ENCODE results near the gene TMEM69. TPM values are rescaled to one million over a fixed set of nuclear protein-coding genes. Genes with fewer than 3 reads are reported as not detected.
A peak's percentile ranks its signal among the peaks of the same experiment; 100 is the strongest.

TMEM69 gene
- total and polyA plus RNA-seq, 2 of the 13 experiments (the other 11 are each of a cell fraction or from before 2014, with no cell fraction given): 25.4 to 135 TPM

DNA sequence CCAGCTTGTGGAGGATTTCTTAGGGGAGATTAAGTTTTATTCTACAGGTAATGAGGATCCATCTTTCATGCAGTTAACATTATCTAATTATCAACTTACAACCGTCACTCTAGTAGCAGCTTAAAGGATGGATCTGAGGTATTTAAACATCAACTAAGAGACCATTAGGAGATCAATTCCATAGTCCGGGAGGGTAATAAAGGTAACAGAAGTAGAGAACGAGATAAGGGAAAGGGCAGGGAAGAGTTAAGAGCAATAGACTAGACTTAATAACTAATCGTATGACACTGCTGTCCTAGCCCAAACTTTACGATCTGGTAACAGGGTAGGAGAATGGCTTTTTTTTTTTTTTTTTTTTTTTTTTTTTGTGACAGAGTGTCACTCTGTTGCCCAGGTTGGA is 44.7 kb upstream of the TMEM69 start (continued):
- TF ChIP-seq ZSCAN22 (CRISPR knock-in tag; IDR thresholded peaks at IDR 0.05) (no peak), CREB1 (IDR thresholded peaks at IDR 0.05) (no peak), CREB1 (CRISPR knock-in tag; IDR thresholded peaks at IDR 0.05) (no peak), ZNF782 (CRISPR knock-in tag; IDR thresholded peaks at IDR 0.05; ENCODE audit: borderline replicate concordance) (no peak), ZNF549 (CRISPR knock-in tag; IDR thresholded peaks at IDR 0.05) (no peak), THAP11 (CRISPR knock-in tag; IDR thresholded peaks at IDR 0.05) (no peak), MLLT10 (CRISPR knock-in tag; IDR thresholded peaks at IDR 0.05) (no peak)

DNA sequence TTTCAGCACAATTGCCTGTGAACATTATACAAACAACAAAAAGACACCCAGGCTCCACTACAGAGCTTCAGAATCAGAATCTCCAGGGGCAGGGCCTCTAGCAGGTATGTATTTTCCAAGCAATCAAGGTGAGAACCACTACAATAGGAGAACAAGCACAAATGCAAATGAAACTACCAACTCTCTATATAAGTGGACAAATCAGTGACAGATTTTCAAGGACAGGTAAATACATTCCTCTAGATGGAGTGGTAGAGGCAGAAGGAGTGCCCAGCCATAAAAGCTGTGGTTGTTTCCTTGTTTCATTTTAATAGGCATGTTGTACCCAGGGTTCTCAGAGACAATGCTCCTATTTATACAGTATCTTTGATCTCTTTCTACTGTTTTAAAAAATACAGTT is 44.0 kb upstream of the TMEM69 start:
- H4K20me1 ChIP-seq (ENCODE audit: insufficient read depth, low read length): peaks cover 4% of the 10 kb centered on the region; the same call in 1 of the 2 replicates
- no peak overlapping the region for H3K4me2 ChIP-seq (ENCODE audit: low read depth, low read length)
- BruUV-seq (replicated peaks): no TSS peak
- peak; percentile 83 for ATAC-seq
- peak; percentile 63 for DNase-seq (ENCODE audit: low spot score)
- H3K27me3 ChIP-seq (ENCODE audit: control insufficient read depth in 1 of 2, insufficient read depth in 2 of 2, low read length in 2 of 2): no peaks in the 10 kb centered on the region
- H3K27ac ChIP-seq (ENCODE audit: extremely low read length, insufficient read depth, low read length): peak overlapping the region; percentile 21
- H3K9me3 ChIP-seq (ENCODE audit: low read length): no peaks in the 10 kb centered on the region
- in situ Hi-C loops (cut with HindIII; ENCODE audit: extremely low pct_ligation_motif_present, low pct_unique_long_range_greater_than_20kb): no loop called here
- no peak for FAIRE-seq
- intact Hi-C loops (cut with micrococcal nuclease; ENCODE audit: unreplicated experiment): loop anchor here (2.0 kb wide), 1 partner anchor 237 kb away; no protein-coding TSS in a partner anchor
- H2AFZ ChIP-seq (ENCODE audit: low read length): no peak overlapping the region
- CTCF ChIA-PET (ENCODE audit: low intra/inter-chr PET ratio, low total read pairs): no interaction called here
- POLR2A ChIA-PET: interaction anchor here (1.9 kb wide), 1 partner anchor 42 kb away, joined by 6 read pairs; the partner anchor contains the start of gene GPBP1L1
- peaks cover 19 to 46% of the 10 kb centered on the region in 2 experiments for H3K36me3 ChIP-seq (replicated peaks in 1 of 2; ENCODE audit: control insufficient read depth in 1 of 2, insufficient read depth in 2 of 2, low read length in 2 of 2)
- H3K4me1 ChIP-seq (ENCODE audit: insufficient read depth, low read length): peaks cover 34% of the 10 kb centered on the region
- no peak overlapping the region for H3K4me3 ChIP-seq (replicated peaks in 1 of 3; ENCODE audit: insufficient read depth in 1 of 3, low read depth in 2 of 3, low read length in 3 of 3)
- peaks cover 2% of the 10 kb centered on the region for H3K79me2 ChIP-seq (ENCODE audit: insufficient read depth, low read length)
- H3K9ac ChIP-seq (ENCODE audit: insufficient read depth, low read depth, low read length): no peak overlapping the region
- TF ChIP-seq ELF3 (CRISPR knock-in tag; IDR thresholded peaks at IDR 0.05) (peak; percentile 65), MTF2 (CRISPR knock-in tag; IDR thresholded peaks at IDR 0.05; ENCODE audit: borderline replicate concordance) (no peak), TBX3 (IDR thresholded peaks at IDR 0.05; ENCODE audit: borderline replicate concordance) (no peak), ZNF557 (CRISPR knock-in tag; IDR thresholded peaks at IDR 0.05) (no peak), NR1H2 (CRISPR knock-in tag; IDR thresholded peaks at IDR 0.05; ENCODE audit: borderline replicate concordance, low read depth) (no peak), ERF (CRISPR knock-in tag; IDR thresholded peaks at IDR 0.05) (no peak), RAD21 (CRISPR knock-in tag; IDR thresholded peaks at IDR 0.05) (peak; percentile 26; the same call in 1 of the 2 replicates), TEAD3 (CRISPR knock-in tag; optimal IDR thresholded peaks at IDR 0.05; ENCODE audit: borderline replicate concordance) (peak; percentile 67), ZNF550 (CRISPR knock-in tag; IDR thresholded peaks at IDR 0.05; ENCODE audit: borderline replicate concordance) (no peak), CC2D1A (CRISPR knock-in tag; IDR thresholded peaks at IDR 0.05) (no peak), YEATS4 (CRISPR knock-in tag; IDR thresholded peaks at IDR 0.05; ENCODE audit: borderline replicate concordance) (no peak), STAG1 (CRISPR knock-in tag; IDR thresholded peaks at IDR 0.05) (peak; percentile 47), SOX13 (IDR thresholded peaks at IDR 0.05) (no peak), SOX13 (CRISPR knock-in tag; conservative IDR thresholded peaks at IDR 0.05 in 1 of 2, IDR thresholded peaks at IDR 0.05 in 1 of 2) (peak in 1 of 2 experiments; percentile 20; a peak in 2 of 4 replicates), YY1 (IDR thresholded peaks at IDR 0.05; ENCODE audit: insufficient read depth, insufficient replicate concordance, low read depth, low read length) (no peak)
- TF ChIP-seq, protein P1, sequence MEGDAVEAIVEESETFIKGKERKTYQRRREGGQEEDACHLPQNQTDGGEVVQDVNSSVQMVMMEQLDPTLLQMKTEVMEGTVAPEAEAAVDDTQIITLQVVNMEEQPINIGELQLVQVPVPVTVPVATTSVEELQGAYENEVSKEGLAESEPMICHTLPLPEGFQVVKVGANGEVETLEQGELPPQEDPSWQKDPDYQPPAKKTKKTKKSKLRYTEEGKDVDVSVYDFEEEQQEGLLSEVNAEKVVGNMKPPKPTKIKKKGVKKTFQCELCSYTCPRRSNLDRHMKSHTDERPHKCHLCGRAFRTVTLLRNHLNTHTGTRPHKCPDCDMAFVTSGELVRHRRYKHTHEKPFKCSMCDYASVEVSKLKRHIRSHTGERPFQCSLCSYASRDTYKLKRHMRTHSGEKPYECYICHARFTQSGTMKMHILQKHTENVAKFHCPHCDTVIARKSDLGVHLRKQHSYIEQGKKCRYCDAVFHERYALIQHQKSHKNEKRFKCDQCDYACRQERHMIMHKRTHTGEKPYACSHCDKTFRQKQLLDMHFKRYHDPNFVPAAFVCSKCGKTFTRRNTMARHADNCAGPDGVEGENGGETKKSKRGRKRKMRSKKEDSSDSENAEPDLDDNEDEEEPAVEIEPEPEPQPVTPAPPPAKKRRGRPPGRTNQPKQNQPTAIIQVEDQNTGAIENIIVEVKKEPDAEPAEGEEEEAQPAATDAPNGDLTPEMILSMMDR (CRISPR knock-in tag; IDR thresholded peaks at IDR 0.05): peak; percentile 44
- TF ChIP-seq, protein P2, sequence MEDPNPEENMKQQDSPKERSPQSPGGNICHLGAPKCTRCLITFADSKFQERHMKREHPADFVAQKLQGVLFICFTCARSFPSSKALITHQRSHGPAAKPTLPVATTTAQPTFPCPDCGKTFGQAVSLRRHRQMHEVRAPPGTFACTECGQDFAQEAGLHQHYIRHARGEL (CRISPR knock-in tag; IDR thresholded peaks at IDR 0.05): no peak

Measured in HepG2 (cell line).